Measurements from ENCODE around the gene REN.

- TF ChIP-seq ZBTB46 (CRISPR knock-in tag; IDR thresholded peaks at IDR 0.05; ENCODE audit: borderline replicate concordance): no peak
- TF ChIP-seq MYNN (CRISPR knock-in tag; IDR thresholded peaks at IDR 0.05; ENCODE audit: low read depth): no peak
These were observed 1.6 kb upstream of the REN start for GRCh38 chr1:204167730-204168129.

All from HepG2 (cell line).